Liver (tissue), 9 donors: ENCODE results near the gene FBXL2. TPM values are rescaled to one million over a fixed set of nuclear protein-coding genes. Genes with fewer than 3 reads are reported as not detected.

Experiments used
- DNase-seq: peaks from one replicate; pipeline ENCODE4 v3.0.0-alpha.2; 2017; ENCODE audit warnings: low spot score
- H3K27ac ChIP-seq, 2 donors: one replicate each; pipeline ENCODE4 v1.7.0; 2013; ENCODE audit warnings: inconsistent platforms in 2 of 2, low read length in 2 of 2, control low read depth in 1 of 2, low read depth in 1 of 2, mild to moderate bottlenecking in 1 of 2
- H3K27me3 ChIP-seq, 4 donors: one replicate each; pipeline versions ENCODE4 v1.6.1 to v1.7.0; 2013; ENCODE audit warnings: low read length in 3 of 4, inconsistent platforms in 1 of 4, mild to moderate bottlenecking in 1 of 4, moderate library complexity in 1 of 4; ENCODE audit not compliant: control insufficient read depth in 4 of 4, insufficient read depth in 4 of 4
- H3K36me3 ChIP-seq, 4 donors: one replicate each; pipeline versions ENCODE4 v1.6.1 to v1.7.0; 2013; ENCODE audit warnings: low read length in 3 of 4, mild to moderate bottlenecking in 3 of 4, low read depth in 1 of 4, moderate library complexity in 1 of 4; ENCODE audit not compliant: control insufficient read depth in 4 of 4, insufficient read depth in 3 of 4
- H3K4me1 ChIP-seq, 4 donors: one replicate each; pipeline versions ENCODE4 v1.6.1 to v1.7.0; 2013; ENCODE audit warnings: low read length in 3 of 4, mild to moderate bottlenecking in 3 of 4, moderate library complexity in 1 of 4; ENCODE audit not compliant: control insufficient read depth in 4 of 4, insufficient read depth in 4 of 4
- H3K4me3 ChIP-seq, 3 donors: one replicate each; pipeline versions ENCODE4 v1.6.1 to v1.7.0; 2013; ENCODE audit warnings: low read length in 3 of 3, control low read depth in 1 of 3, low read depth in 1 of 3, mild to moderate bottlenecking in 1 of 3
- H3K9ac ChIP-seq, 2 donors: one replicate each; pipeline ENCODE4 v1.7.0; 2013; ENCODE audit warnings: low read length in 2 of 2, mild to moderate bottlenecking in 2 of 2, moderate library complexity in 2 of 2, control low read depth in 1 of 2, low read depth in 1 of 2
- H3K9me3 ChIP-seq, 4 donors: one replicate each; pipeline versions ENCODE4 v1.6.1 to v1.7.0; 2013; ENCODE audit warnings: low read length in 3 of 4; ENCODE audit not compliant: control insufficient read depth in 4 of 4
- ATF3 ChIP-seq: IDR thresholded peaks from 2 replicates; pipeline ENCODE4 v1.6.1; 2016; ENCODE audit warnings: antibody characterized with exemption
- CTCF ChIP-seq: fragments of 150-350 bp; IDR thresholded peaks from 2 replicates; pipeline ENCODE4 v1.5.1; 2017; ENCODE audit warnings: improper control_type of control experiment, low read depth, low read length; ENCODE audit not compliant: missing input control
- EGR1 ChIP-seq, 2 donors: IDR thresholded peaks; 2 replicates each; pipeline ENCODE4 v1.6.1; 2016 to 2018; ENCODE audit warnings: antibody characterized with exemption in 2 of 2, low read depth in 2 of 2
- FOXA1 ChIP-seq: IDR thresholded peaks from 2 replicates; pipeline ENCODE4 v1.6.1; 2016; ENCODE audit warnings: antibody characterized with exemption
- GABPA ChIP-seq, 2 donors: IDR thresholded peaks in 1 of 2; conservative IDR thresholded peaks in 1 of 2; 2 replicates each; pipeline ENCODE4 v1.6.1; 2016; ENCODE audit warnings: antibody characterized with exemption in 2 of 2, mild to moderate bottlenecking in 1 of 2, moderate library complexity in 1 of 2
- HNF4A ChIP-seq, 2 donors: conservative IDR thresholded peaks; 2 replicates each; pipeline ENCODE4 v1.6.1; 2016; ENCODE audit warnings: antibody characterized with exemption in 2 of 2, mild to moderate bottlenecking in 2 of 2
- JUND ChIP-seq, 2 donors: IDR thresholded peaks; 2 replicates each; pipeline ENCODE4 v1.6.1; 2016; ENCODE audit warnings: antibody characterized with exemption in 2 of 2
- NR2F2 ChIP-seq: IDR thresholded peaks from 2 replicates; pipeline ENCODE4 v1.6.1; 2016; ENCODE audit warnings: antibody characterized with exemption
- RAD21 ChIP-seq, 2 donors: IDR thresholded peaks; 2 replicates each; pipeline ENCODE4 v1.6.1; 2016; ENCODE audit warnings: antibody characterized with exemption in 2 of 2, mild to moderate bottlenecking in 2 of 2
- REST ChIP-seq: IDR thresholded peaks from 2 replicates; pipeline ENCODE4 v1.6.1; 2016; ENCODE audit warnings: antibody characterized with exemption, mild to moderate bottlenecking
- RXRA ChIP-seq, 2 donors: IDR thresholded peaks; 2 replicates each; pipeline ENCODE4 v1.6.1; 2017 to 2018; ENCODE audit warnings: antibody characterized with exemption in 2 of 2, mild to moderate bottlenecking in 1 of 2
- ZBTB33 ChIP-seq: IDR thresholded peaks from 2 replicates; pipeline ENCODE4 v1.6.1; 2016; ENCODE audit warnings: antibody characterized with exemption
- WGBS: extraction: QIAGEN DNeasy Blood & Tissue Kit; methylation state at CpG from one replicate; pipeline ENCODE4 v1.1.7; 2013; 5-methylcytosine and 5-hydroxymethylcytosine counted together
- polyA plus RNA-seq, 2 donors: library from polyadenylated mRNA; stranded (reverse) in 1 of 2; unstranded in 1 of 2; fragments of 200-250 nt in 1 of 2; fragments of >200 nt in 1 of 2; fragmentation: Nextera tagmentation in 1 of 2; extraction: Ambion mirVana in 1 of 2; gene quantifications; one replicate each; pipeline versions ENCODE4 v1.2.1 to v1.2.3, GENCODE V29; 2013 to 2015
- total RNA-seq, 2 donors: library from RNA; depleted of rRNA; stranded (reverse); fragments of >200 nt; gene quantifications; one replicate each; pipeline ENCODE4 v1.2.3, GENCODE V29; 2014
- donor health status: healthy.
- donor health status: healthy.
- donor health status: healthy.
- donor health status: healthy.
- donor health status: healthy.

Gene FBXL2
- total and polyA plus RNA-seq, 4 donors, result 0.24 to 1.3 (median 0.81) TPM

- Histone ChIP-seq H3K4me3 (no peak overlapping the region), H3K4me1 (no peaks in the 10 kb centered on the region), H3K9me3 (peaks cover 0 to 8% (median 3%) of the 10 kb centered on the region in 4 donors), H3K36me3 (no peaks in the 10 kb centered on the region), H3K9ac (no peak overlapping the region), H3K27ac (no peak overlapping the region), H3K27me3 (no peaks in the 10 kb centered on the region)
- DNase-seq, result no peak
- WGBS, result 79% methylated on average over 2 of the region's 2 CpGs
- TF ChIP-seq ZBTB33 (no peak), NR2F2 (no peak), CTCF (no peak), FOXA1 (no peak)
Observed at GRCh38 chr3:33312361-33312760, 35.1 kb downstream of the FBXL2 start.

- no peak overlapping the region for H3K4me3 ChIP-seq
- no peak for DNase-seq
- H3K36me3 ChIP-seq, result no peaks in the 10 kb centered on the region
- no peak overlapping the region for H3K27ac ChIP-seq
- peaks cover 0 to 8% (median 3%) of the 10 kb centered on the region in 4 donors for H3K9me3 ChIP-seq
- TF ChIP-seq RAD21 (IDR thresholded peaks at IDR 0.05) (no peak), ATF3 (no peak), GABPA (IDR thresholded peaks at IDR 0.05 in 1 of 2, conservative IDR thresholded peaks at IDR 0.05 in 1 of 2) (no peak), JUND (IDR thresholded peaks at IDR 0.05) (no peak), RXRA (IDR thresholded peaks at IDR 0.05) (no peak), CTCF (no peak), FOXA1 (no peak), EGR1 (IDR thresholded peaks at IDR 0.05; ENCODE audit: low read depth in 2 of 2) (no peak), REST (no peak), HNF4A (conservative IDR thresholded peaks at IDR 0.05) (no peak)
- no peaks in the 10 kb centered on the region for H3K4me1 ChIP-seq
- no peaks in the 10 kb centered on the region for H3K27me3 ChIP-seq
- no peak overlapping the region for H3K9ac ChIP-seq
Observed at GRCh38 chr3:33313331-33313730, 36.1 kb downstream of the FBXL2 start.
